Endothelial cell of hepatic sinusoid (primary cell): ENCODE measurements around the gene MICALL1.

ENCODE experiments used
- in situ Hi-C: cut with HindIII; loops from 2 replicates; pipeline ENCODE4 v1.10.0; 2017; ENCODE audit warnings: low sequenced_read_pairs

The MICALL1 gene

GRCh38 chr22:37904572-37905533, 1.2 kb upstream of the MICALL1 start:
- in situ Hi-C loops: no loop called here

DNA sequence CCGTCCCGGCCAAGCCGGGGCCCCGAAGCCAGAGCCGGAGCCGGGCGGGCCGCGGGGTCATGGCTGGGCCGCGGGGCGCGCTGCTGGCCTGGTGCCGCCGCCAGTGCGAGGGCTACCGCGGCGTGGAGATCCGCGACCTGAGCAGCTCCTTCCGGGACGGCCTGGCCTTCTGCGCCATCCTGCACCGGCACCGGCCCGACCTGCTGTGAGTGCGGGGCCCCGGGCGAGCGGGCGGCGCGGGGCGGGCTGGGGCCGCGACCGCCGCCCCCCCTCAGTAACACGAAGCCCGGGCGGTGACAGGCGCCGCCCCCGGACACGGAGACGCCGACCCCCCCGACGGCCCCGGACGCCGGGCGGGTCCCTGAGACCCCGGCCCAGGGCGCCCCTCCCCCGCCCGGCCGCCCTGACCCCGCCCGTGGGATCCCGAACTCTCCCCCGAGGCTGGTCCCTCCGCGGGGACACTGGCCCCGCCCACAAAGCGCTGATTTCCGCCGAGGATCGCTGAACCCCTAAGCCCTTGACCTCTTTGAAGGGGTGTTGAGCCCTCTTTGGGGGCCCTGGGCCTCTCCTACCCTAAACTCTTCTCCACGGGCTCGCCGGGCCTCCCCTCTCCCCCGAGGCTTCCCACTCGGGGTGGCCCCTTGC, 389 bp downstream of the MICALL1 start:
- in situ Hi-C loops: no loop called here

DNA sequence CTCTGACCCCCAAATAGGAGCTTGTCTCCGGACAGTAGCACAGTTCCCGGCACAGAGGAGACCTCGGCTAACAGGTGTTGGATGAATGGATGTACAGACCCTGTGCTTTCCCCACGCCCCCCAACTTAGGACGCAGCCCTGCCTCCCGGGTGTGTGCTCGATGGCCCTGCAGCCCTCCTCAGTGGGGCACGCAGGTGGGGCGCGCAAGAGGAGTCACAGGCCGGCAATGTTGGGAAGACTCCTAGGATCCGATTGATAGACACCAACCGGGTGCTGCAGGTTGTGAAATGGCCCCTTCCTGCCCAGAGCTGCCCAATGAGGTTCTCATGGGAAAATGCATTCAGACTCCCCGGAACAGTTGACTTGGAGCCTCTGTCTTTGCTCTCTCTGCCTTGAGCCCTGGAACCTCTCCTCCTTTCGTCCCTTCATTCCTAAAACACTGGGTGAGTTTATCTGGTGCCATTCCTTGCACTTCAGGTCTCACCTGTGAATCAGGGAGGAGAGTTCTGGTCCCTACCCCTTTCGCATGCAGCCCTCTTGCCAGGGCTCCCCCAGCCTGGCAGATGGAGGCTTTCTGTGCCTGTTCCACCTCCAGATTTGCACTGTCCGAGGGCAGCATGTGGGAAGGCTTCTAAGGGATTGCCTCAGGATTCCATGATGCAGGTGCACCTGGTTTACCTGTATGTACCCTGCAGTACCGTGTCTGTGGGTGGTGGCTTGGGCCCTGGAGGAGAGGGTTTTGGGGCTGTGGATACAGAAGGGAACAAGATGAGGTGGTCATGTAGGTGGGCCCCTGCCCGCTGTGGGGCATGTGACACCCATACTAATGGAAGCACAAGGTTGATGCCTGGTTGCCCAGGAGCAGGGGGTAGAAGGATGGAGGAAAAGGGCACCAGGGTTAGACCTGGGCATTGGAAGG, 1.2 kb downstream of the MICALL1 start:
- in situ Hi-C loops: no loop called here

- in situ Hi-C loops: no loop called here
These were observed 3.7 kb downstream of the MICALL1 start for GRCh38 chr22:37909766-37910165.

- in situ Hi-C loops: no loop called here
These were observed 5.0 kb downstream of the MICALL1 start for GRCh38 chr22:37910890-37911672.

DNA sequence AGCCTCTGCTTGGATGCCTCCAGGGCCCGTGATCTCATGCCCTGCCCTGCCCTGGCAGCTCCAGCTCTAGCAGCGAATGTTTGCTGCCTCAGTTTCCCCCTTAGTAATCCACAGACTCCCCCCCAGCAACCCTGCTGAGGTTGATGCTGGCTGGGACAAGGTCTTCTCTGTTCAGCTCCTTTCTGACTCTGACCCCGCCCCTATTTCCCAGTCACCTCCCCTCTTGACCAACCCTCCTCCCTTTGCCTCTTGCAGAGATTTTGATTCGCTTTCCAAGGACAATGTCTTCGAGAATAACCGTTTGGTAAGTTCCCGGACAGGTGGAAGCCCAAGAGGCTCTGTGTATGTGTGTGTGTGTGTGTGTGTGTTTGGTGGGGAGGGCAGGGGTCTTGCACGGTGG, 5.6 kb downstream of the MICALL1 start:
- in situ Hi-C loops: no loop called here

- in situ Hi-C loops: no loop called here
These were observed 6.1 kb downstream of the MICALL1 start for GRCh38 chr22:37912171-37912570.

GRCh38 chr22:37913233-37913721, 7.2 kb downstream of the MICALL1 start:
- in situ Hi-C loops: no loop called here

GRCh38 chr22:37916311-37916710, 10.2 kb downstream of the MICALL1 start:
- in situ Hi-C loops: no loop called here

DNA sequence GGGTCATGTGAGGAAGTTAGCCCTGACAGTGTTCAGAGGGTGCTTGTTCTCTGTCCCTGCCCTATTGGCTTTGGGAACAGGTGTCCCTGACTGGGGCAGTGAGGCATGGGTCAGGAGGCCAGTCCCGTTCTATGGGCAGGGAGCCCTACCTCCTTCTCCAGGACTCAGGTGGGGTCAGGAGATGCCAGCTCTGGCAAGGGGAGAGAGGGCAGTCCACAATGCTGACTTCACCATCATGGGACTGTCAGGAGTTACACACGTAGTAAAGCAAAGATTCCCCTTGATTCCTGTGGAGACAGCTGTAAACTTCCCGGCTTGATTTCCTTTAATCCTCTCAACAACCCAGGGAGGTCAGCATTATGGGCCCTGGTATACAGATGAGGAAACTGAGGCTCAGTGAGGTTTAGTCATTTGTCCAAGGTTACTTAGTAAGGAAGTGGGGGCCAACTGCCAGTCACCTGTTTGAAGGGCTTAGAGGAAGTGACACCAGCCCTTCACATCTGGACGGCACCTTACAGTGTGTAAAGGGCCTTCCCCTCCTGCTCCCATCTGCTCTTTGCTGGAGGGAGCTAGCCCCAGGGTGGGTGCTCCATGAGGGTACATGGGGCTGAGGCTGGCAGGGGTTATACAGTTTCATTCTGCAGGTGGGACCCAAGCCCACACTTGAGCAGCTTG, 11.9 kb downstream of the MICALL1 start:
- in situ Hi-C loops: no loop called here

GRCh38 chr22:37918580-37919270, 12.6 kb downstream of the MICALL1 start:
- in situ Hi-C loops: no loop called here

DNA sequence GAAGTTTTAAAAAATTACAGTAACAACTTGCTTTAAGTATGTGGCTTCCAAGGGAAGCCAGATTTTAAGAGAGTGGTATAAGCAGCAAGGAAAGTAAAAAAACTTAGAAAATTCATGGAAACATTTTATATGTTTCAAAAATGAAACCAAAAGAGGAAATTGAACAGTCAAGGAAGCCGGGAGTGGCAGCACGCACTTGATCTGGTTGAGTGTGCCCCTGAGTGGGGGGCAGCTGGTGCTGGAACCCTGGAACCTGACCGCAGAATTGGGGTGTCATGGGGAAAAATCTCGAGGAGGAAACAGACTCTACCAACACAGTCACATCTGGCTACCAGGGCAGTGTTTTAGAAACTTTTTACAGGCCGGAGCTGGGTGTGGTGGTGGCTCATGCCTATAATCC, 14.0 kb downstream of the MICALL1 start:
- in situ Hi-C loops: no loop called here

DNA sequence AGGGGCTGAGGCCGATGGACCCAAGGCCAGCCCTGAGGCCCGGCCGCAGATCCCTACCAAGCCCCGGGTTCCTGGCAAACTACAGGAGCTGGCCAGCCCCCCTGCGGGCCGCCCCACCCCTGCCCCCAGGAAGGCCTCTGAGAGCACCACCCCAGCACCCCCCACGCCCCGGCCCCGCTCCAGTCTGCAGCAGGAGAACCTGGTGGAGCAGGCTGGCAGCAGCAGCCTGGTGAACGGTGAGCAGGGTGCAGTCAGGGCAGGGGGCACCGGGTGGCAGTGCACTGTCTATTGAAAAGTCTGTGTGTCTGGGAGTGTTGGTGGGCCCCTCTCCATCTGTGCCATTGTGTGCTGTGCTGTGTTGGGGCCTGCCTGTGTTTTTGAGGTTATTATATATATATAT, 16.1 kb downstream of the MICALL1 start:
- in situ Hi-C loops: no loop called here

DNA sequence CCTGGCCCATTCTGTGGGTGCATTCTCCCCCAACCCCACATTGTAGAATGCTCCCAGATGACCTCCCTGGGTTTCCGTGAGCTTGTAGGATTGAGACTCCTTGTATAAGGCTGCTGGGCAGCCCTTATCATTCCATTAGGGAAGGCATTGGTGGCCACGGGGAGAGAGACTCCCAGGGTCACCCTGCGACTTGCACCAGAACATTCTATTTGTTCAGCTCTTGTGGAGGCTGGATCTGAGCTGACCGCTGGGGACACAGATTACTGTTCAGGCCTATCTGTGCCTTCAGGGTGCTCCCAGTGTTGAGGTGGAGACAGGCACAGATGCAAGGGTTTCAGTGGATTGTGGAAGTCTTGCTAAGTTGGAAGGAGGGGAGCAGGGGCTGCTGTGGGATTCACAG, 17.8 kb downstream of the MICALL1 start:
- in situ Hi-C loops: no loop called here

GRCh38 chr22:37924386-37925065, 18.4 kb downstream of the MICALL1 start:
- in situ Hi-C loops: no loop called here

GRCh38 chr22:37925330-37925729, 19.2 kb downstream of the MICALL1 start:
- in situ Hi-C loops: no loop called here

GRCh38 chr22:37925767-37926166, 19.7 kb downstream of the MICALL1 start:
- in situ Hi-C loops: no loop called here

GRCh38 chr22:37926358-37926757, 20.3 kb downstream of the MICALL1 start:
- in situ Hi-C loops: no loop called here
